22Rv1 (cell line): ENCODE measurements around the gene IL17RD.

Source experiments
- H3K27ac ChIP-seq: fragments of 450-650 bp; 2 replicates; pipeline ENCODE4 v1.5.1; 2017
- ZFX ChIP-seq: fragments of 450-650 bp; IDR thresholded peaks from 2 replicates; pipeline ENCODE4 v1.6.1; 2017; ENCODE audit warnings: antibody characterized with exemption, borderline replicate concordance
- TF ChIP-seq, protein P1 (sequence below): fragments of 450-650 bp; IDR thresholded peaks from 2 replicates; pipeline ENCODE4 v1.5.1; 2017; ENCODE audit warnings: mild to moderate bottlenecking

The IL17RD gene

DNA sequence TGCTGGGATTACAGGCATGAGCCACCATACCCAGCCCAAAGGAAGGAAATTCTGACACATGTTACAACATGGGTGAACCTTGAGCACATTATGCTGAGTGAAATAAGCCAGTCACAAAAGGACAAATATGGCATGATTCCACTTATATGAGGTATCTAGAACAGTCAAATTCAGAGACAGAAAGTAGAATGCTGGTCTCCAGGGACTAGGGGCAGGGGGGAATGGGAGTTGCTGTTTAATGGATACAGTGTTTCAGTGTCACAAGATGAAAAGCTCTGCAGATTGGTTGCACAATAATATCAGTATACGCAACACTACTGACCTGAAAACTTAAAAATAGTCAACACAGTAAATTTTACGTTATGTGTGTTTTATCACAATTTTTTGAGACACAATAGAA is 100.6 kb downstream of the IL17RD start:
- no peak overlapping the region for H3K27ac ChIP-seq
- TF ChIP-seq ZFX, result no peak

DNA sequence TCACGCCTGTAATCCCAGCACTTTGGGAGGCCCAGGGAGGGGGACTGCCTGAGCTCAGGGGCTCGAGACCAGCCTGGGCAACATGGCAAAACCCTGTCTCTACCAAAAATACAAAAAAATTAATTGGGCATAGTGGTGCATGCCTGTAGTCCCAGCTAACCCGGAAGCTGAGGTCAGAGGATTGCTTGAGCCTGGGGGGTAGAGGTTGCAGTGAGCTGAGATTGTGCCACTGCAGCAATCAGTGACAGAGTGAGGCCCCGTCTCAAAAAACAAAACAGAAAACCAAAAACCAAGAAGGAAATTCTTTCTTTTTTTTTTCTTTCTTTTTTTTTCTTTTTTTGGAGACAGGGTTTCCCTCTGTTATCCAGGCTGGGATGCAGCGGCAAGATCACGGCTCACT is 101.2 kb downstream of the IL17RD start:
- TF ChIP-seq, protein P1, sequence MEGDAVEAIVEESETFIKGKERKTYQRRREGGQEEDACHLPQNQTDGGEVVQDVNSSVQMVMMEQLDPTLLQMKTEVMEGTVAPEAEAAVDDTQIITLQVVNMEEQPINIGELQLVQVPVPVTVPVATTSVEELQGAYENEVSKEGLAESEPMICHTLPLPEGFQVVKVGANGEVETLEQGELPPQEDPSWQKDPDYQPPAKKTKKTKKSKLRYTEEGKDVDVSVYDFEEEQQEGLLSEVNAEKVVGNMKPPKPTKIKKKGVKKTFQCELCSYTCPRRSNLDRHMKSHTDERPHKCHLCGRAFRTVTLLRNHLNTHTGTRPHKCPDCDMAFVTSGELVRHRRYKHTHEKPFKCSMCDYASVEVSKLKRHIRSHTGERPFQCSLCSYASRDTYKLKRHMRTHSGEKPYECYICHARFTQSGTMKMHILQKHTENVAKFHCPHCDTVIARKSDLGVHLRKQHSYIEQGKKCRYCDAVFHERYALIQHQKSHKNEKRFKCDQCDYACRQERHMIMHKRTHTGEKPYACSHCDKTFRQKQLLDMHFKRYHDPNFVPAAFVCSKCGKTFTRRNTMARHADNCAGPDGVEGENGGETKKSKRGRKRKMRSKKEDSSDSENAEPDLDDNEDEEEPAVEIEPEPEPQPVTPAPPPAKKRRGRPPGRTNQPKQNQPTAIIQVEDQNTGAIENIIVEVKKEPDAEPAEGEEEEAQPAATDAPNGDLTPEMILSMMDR, result no peak
- TF ChIP-seq ZFX, result no peak
- no peak overlapping the region for H3K27ac ChIP-seq

DNA sequence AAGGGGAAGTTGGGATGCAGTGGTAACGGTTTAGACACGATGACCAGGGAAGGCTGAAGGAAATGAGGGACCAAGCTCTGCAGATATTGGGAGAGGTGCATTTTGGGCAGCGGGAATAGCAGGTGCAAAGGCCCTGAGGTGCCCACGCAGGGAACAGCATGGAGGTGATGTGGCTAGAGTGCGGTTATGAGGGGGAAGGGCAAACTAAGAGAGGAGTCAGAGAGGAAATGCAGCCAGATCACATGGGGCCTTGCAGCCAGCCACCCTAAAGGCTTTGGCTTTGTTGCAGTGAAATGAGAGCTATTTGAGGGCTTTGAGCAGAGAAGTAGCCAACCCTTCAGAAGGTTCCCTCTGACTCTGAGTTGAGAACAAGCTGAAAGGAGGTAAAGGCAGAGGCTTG is 102.1 kb downstream of the IL17RD start:
- no peak overlapping the region for H3K27ac ChIP-seq
- TF ChIP-seq ZFX, result no peak
- TF ChIP-seq, protein P1, result no peak

- TF ChIP-seq, protein P1, result no peak
- no peak for TF ChIP-seq ZFX
- H3K27ac ChIP-seq, result no peak overlapping the region
Observed at GRCh38 chr3:57062101-57062631, 103.0 kb downstream of the IL17RD start.

GRCh38 chr3:57061556-57061955 is 103.6 kb downstream of the IL17RD start:
- TF ChIP-seq, protein P1, result no peak
- TF ChIP-seq ZFX, result no peak

DNA sequence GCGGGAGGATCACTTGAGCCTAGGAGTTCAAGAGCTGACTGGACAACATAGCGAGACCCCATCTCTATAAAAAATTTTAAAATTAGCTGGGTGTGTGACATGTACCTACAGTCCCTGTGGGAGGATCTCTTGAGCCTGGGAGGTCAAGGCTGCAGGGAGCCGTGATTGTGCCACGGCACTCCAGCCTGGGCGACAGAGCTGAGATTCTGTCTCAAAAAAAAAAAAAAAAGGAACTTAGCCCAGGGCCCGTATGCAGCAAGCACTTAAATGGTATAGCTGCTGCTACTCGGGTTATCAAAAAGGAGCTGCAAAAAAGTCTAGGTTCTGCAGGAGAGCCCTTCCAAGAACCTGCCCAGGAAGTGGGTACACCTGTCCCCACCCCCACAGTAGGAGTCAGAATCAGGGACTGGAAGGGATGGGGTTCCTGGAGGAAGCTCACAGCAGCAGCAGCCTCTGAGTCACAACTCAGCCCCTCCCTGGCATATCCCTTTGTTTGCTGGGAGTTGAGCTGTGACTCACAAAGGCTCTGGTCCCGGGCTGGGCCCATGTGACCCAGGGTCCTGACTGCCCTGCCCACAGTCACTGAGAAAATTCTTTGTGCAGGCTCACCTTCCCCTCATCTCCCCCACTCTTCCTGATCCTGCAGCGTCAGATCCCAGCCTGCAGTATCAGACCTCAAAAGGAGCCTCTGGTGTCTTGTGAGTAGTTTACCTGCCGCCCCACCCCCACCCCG is 104.9 kb downstream of the IL17RD start, which contains the start of gene SPATA12:
Gene SPATA12 (plus strand): TSS at position 576 of the 733 bp plus-strand sequence. CDS start 13,031 bp downstream, outside the sequence.
- TF ChIP-seq, protein P1, result no peak
- TF ChIP-seq ZFX, result no peak
- no peak within 1 kb of the TSS for H3K27ac ChIP-seq

More at GRCh38 chr3:57061556-57061955, 103.6 kb downstream of the IL17RD start:
- H3K27ac ChIP-seq, result no peak overlapping the region

DNA sequence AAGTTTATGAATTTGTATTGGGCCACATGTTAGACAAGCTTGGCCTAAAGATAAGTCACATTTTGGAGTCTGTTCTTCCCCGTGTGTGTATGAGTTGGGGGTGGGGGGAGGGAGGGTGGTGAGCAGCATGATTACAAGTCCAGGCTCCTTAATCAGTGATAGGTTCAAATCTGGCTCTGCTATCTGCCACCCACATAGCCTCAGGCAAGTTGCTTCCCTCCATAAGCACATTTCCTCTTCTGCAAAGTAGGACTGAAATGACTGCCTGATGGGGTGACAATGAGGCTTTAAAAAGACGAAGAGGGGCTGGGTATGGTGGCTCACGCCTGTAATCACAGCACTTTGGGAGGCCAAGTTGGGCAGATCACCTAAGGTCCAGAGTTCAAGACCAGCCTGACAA is 105.7 kb downstream of the IL17RD start:
- TF ChIP-seq, protein P1, result no peak
- TF ChIP-seq ZFX, result no peak
- H3K27ac ChIP-seq, result no peak overlapping the region
